ENCODE data around the gene RANBP1.

Gene RANBP1

DNA sequence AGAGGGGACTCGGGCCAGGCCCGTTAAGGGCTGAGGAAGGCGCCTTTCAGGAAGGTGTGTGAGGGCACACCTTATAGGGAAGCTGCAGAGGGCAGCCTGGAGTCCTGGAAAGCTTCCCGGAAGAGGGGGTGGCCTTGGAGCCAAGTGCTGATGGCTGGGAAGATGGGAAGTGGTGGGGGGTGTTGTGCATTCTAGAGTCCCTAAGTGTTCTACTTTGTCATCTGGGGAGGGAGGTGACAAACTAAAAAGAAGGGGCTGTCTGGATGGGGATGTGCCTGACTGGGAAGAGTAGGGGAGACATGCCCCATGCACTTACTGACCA, 22.5 kb downstream of the RANBP1 start:
- DNase-seq (ENCODE audit: low read depth) = no peak

DNA sequence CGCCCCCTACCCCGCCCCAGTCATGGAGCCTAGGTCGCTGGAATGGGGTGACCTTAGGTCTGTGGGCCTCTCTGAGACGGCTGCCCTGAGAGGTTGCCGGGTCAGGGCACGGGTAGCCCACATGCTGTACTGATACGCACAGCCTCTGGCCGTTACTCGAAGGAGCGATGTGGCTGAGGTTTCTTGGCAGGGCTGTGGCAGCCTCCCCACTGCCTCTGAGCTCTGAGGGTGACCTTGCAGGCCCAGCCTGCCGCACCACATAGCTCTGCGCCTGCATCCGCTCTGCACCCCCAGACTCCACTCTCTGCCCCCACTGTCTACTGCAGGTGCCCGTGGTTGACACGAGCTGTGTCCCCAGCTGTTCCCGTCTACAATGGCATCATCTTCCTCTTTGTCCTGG, 23.0 kb downstream of the RANBP1 start:
- DNase-seq (ENCODE audit: low read depth) = no peak

DNA sequence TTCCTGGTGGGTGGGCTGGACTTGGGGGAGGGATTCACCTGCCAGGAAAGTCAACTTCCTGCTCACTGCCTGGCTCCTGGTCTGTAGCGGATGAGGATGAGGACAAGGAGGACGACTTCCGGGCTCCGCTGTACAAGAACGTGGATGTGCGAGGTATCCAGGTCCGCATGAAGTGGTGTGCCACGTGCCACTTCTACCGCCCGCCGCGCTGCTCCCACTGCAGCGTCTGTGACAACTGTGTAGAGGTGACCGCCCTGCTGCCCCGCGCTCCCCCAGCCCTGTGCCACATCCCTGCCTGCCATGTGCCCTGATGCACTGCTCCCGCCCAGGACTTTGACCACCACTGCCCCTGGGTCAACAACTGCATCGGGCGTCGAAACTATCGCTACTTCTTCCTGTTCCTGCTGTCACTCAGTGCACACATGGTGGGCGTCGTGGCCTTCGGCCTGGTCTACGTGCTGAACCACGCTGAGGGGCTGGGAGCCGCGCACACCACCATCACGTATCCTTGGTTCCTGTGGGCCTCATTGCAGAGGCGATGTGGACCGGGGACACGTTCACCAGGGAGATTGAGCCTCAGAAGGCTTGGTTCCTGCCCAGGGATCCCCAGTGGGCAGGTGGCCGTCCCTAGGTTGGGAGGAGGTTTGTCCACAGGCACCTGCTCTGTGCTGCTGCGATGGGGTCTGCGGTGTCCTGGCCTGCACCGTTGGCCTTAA, 23.6 kb downstream of the RANBP1 start:
- no peak for DNase-seq (ENCODE audit: low read depth)

DNA sequence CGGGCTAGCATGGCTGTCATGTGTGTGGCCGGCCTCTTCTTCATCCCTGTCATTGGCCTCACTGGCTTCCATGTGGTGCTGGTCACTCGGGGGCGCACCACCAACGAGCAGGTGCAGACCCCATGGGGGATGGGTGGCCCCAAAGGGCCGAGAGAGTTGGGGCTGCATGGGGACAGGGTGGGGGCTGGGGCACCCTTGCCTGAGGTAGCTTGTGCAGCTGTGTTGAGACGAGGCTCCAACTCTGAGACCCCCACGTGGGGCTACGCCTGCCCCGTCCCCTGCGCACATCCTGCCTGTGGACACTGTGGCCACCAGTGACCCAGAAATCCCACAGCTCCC, 24.2 kb downstream of the RANBP1 start:
- no peak for DNase-seq (ENCODE audit: low read depth)

DNA sequence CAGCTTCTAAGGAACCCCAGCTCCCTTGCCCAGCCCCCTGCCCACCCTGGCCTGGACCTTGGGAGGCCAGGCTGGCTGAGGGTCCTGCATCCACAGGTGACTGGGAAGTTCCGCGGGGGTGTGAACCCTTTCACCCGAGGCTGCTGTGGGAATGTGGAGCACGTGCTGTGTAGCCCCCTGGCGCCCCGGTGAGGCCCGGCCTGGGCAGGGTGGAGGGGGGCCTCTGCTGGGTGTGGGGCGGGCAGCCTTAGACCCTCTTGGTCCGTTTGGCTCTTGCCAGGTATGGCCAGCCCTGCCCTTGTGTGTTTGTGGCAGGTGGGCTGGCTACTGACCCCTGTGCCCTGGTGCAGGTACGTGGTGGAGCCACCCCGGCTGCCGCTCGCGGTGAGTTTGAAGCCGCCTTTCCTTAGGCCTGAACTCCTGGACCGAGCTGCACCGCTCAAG, 24.6 kb downstream of the RANBP1 start:
- no peak for DNase-seq (ENCODE audit: low read depth)

DNA sequence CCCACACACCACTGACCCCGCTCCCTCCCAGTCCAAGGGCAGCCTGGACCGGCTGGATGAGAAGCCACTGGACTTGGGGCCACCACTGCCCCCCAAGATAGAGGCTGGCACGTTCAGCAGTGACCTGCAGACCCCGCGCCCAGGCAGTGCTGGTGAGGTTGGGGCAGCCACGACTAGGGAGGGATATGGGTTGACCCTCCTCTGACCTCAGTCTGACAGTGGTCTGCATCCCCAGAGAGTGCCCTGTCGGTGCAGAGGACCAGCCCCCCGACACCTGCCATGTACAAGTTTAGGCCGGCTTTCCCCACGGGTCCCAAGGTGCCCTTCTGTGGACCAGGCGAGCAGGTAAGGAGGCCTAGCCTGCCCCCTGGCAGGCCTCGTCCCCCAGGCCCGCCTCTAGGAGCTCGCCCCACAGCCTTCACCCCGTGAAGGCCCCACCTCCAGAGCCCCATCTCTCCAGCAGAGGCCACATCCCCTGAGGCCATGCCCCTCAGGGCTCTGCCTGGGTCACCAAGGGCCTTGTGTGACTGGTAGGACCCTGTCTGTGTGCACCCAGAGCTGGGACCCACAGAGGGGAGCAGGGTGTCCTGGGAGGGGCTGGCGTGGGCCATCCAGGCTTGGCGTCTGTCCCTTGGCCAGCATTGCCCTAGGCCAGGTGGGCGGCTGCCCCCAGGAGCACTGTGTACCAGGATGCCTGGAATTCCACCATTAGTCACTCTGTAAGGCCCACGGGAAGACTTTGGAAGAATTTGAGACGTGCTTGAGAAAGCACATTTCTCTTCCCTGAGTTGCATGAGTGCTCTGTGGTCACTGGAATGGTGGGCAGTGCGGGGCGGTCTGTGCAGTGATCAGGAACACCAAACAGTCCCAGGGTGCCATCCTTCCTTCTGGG, 25.5 kb downstream of the RANBP1 start:
- DNase-seq (ENCODE audit: low read depth) = no peak

DNA sequence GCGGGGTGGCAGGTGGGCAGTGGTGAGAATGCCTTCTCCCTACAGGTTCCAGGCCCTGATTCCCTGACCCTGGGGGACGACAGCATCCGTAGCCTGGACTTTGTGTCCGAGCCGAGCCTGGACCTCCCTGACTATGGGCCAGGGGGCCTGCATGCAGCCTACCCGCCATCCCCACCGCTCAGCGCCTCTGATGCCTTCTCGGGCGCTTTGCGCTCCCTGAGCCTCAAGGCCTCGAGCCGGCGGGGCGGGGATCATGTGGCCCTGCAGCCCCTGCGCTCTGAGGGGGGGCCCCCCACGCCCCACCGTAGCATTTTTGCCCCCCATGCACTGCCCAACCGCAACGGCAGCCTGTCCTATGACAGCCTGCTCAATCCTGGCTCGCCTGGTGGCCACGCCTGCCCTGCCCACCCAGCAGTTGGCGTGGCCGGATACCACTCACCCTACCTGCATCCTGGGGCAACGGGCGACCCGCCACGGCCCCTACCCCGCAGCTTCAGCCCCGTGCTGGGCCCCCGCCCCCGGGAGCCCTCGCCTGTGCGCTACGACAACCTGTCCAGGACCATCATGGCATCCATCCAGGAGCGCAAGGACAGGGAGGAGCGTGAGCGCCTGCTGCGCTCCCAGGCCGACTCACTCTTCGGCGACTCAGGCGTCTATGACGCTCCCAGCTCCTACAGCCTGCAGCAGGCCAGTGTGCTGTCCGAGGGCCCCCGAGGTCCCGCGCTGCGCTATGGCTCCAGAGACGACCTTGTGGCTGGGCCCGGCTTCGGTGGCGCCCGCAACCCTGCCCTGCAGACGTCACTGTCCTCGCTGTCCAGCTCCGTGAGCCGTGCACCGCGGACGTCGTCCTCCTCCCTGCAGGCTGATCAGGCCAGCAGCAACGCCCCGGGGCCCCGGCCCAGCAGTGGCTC, 27.1 kb downstream of the RANBP1 start:
- DNase-seq (ENCODE audit: low read depth) = no peak

DNA sequence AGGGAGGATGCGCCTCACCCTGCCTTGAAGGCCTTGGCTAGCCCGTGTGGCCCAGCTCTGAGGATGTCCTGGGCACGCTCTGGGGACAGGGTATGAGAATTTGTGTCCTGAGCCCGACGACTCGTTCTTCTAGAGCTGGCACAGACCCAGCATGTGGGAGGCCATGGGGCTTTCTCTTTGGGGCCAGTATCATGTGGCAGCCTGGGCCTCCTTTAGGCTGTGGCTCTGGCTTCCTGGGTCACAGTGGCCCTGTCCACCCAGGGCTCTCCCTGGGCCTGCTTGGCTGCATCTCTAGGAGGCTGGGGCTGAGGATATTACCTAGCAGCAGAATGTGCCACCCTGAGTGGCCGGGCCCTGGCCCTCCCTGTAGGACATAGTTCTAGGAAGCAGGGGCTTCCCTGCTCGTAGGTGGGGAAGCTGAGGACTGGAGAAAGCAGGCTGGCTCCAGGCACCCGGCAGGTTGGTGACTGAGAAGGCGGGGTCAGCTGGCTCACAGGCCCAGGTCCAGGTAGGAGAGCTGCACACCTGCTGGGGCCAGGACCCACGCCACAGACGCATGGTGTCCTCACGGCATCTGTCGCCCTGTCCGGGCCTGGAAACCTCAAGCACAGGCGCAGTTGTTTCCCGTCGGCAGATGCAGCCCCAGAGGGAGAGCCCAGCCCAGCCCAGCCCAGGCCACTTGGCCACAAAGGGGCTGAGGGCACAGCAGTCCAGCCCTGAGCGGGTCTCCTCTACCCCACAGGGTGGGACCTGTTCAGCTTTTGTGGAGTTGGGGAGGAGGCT, 28.2 kb downstream of the RANBP1 start:
- no peak for DNase-seq (ENCODE audit: low read depth)

DNA sequence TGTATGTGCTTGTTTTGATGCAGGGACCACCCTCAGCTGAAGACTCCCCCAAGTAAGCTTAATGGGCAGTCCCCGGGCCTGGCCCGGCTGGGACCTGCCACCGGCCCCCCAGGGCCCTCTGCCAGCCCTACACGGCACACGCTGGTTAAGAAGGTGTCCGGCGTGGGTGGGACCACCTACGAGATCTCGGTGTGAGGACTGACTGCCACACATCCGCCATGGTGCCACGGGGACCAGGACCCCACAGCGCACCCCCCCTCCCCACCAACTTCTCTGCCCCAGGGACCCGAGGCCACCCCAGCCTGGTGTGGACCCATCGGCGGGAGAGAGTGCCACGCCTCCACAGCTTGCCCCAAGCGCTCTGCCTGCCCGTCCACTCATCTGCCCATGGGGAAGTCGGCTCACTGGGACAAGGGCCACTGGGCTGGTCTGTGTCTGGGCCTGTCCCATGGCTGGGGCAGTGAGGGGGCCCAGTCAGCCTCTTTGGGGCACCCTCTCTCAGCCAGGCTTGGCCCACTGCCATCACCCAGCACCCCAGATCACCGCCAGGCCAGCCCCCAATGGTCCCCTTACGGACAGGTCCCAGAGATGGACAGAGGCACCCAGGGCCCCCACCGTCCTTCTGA, 29.4 kb downstream of the RANBP1 start:
- no peak for DNase-seq (ENCODE audit: low read depth)

DNA sequence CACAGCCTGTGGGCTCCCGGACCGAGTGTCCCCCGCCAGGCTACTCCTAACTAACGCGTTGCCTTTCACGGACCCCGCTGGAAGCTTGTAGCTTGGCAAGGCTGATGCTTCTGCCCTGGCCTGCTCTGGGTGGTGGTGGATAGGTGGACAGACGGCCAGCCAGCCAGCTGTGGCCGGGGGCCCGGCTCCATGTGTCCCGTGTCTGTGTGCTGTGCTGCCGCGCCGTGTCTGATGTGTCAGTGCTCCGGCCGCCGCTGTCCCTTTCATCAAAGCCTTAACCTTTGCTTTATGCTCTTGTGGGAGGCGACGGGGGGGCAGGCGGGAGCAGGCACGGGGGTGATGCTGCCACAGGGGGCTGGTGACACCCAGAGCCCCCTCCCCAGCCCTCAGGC, 29.9 kb downstream of the RANBP1 start:
- DNase-seq (ENCODE audit: low read depth) = no peak

DNA sequence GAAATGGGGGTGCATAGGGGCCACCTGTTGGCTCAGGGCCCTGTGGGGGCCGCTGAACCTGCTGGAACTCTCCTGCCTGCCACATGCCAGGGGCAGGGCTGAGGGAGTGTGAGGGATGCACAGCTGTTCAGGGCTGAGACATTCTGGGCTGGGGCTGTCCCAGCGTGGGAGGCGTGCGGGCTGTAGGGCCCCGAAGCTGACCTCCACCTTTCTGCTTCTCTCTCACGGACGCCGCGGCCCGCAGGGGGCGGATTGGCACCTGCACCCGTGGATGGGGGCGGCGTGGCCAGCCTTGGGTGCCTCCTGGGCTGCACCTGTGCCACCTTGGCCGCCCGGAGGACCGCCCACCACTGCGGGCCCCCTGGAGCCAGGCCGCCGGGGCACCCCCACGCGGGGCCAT, 30.9 kb downstream of the RANBP1 start:
- no peak for DNase-seq (ENCODE audit: low read depth)

DNA sequence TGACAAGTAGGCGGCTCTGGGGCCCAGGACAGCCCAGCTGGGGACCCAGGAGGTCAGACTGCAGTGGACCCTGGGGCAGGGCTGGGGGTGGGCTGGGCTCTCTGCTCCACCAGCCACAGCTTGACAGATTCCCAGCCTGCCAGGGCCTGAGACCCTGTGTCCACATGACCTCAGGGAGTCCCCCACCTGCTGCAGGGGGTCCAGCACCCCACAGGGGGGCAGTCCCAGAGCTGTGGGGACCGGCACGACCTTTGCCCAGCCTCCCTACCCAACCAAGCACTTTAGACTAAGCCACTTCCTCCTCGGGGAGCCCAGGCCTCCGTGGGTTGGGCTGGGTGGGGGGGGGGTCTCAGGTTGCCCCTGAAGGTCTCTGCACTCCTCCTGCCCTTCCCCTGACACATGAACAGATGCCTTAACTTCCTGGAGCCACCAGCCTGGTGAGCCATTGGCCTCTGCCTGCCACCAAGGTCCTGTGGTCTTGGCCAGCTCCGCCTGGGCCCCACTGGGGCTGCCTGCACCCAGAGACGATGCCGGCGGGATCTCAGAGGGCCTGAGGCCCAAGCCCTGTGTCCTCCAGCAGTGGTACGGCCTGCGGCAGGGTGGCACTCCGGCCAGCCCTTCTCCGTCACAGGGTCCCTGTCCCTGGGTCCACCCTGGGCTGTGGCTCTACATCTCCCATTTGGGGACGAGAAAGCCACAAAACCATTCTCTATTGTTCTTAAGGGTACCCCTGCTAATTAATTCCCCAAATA, 31.5 kb downstream of the RANBP1 start:
- no peak for DNase-seq (ENCODE audit: low read depth)

DNA sequence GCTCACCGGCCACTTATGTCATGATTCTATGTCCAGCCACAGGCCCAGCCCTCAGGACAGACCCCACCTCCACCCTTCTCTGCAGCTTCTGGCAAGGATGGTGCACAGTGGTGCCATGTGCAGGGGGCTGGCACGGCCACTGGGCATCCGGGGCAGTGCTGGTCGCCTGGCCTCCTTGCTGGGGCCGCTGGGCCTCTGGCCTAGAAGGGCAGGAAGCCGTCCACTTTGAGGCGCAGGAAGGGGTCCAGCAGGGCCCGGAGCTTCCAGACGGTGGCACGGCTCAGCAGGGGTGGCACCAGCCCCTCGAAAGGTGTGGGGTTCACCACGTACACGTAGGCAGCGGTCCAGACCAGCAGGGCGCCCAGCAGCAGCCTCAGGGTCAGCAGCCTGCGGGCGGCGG, 32.5 kb downstream of the RANBP1 start:
- DNase-seq (ENCODE audit: low read depth) = no peak

DNA sequence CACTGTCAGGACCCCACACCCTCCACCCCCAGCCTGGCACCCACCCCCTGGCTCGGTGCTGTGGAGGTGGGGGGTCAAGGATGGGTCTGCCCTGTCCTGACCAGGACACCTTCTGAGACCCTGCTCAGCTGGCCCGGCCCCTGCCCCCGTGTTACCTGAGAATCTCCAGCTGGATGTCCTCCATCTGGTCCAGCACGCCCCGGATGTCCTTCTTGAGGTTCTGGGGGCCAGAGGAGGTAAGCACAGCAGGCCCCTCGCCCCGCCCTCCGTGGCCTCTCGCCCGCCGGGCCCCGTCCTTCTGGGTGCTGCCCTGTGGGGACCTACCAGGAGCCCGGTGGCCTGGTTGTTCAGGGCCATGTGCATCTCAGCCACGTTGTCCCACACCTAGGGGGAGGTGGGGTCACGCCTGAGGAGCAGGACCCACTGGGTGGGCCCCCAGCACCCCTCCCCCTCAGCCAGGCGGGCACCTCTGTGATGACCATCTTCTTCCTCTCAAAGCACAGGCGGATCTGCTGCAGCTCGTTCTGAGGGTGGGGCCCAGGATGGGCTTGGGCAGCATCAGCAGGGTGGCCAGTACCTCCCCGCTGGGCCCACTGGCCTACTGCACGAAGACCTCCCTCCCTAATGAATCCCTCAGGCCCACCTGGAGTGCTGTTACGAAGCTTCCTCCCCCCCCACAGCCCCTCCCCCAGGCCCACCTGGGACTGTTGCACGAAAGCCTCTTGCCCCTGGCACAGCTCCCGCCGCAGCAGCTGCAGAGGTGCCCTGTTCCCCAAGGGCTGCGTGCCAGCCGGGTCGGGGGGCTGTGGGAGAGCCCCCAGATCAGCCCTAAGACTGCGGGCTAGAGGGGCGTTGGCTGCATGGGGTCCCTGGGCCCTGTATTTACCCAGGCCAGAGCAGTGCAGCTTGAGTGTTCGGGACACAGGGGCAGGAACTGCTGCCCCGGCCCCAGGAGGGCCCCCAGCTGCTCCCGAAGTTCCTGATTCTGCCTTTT, 33.6 kb downstream of the RANBP1 start:
- DNase-seq (ENCODE audit: low read depth) = no peak

DNA sequence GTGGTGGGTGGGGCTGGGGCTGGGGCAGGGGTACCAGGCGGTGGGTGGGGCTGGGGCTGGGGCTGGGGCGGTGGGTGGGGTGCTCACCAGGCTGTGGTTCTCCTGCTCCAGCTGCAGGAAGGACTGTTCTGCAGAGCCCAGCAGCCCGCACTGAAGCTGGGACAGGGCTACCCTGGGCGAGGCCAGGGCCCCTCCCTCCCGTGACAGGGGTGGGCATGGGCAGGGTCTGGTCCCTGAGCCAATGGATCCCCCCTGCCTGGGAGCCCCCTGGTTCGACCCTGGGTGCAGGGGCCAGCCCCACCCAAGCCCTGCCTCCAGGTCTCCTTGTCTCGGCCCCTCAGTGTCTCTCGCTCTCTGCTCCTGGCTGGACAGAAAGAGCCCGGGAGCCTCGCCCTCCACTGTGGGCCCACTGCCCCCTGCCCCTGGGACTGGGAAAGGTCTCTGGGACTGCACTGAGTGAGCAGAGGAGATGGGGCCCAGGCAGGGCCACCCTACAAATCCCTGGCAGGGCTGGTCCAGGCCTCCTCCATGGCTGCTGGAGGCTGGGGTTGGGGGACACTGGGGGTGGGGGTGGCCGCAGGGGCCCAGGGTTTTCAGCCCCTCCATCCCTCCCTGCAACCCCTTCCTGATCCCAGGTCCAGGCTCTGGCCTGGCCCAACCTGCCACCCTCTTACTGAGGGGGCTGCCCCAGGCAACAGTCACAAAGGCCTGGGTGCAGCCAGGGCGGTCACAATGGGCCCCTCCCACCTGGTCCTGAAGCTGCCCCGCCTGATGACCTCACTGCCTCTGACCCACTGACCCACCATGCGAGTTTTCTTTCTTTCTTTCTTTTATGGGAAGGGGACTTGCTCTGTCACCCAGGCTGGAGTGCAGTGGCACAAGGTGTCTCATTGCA, 34.7 kb downstream of the RANBP1 start, which contains the start of gene CCDC188:
CCDC188 (minus strand) TSS at position 675 of the 895 bp plus-strand sequence; CDS start at position 606, 69 bp downstream.
- DNase-seq (ENCODE audit: low read depth) = no peak

DNA sequence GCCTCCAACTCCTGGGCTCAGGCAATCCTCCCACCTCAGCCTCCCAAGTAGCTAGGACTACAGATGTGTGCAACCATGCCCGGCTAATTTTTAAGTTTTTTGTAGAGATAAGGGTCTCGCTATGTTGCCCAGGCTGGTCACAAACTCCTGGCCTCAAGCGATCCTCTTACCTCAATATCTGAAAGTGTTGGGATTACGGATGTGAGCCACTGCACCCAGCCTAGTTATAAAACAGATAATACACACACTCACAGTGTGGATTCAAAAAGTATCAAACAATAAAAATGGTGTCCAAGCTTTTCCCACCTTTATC, 35.3 kb downstream of the RANBP1 start:
- no peak for DNase-seq (ENCODE audit: low read depth)

DNA sequence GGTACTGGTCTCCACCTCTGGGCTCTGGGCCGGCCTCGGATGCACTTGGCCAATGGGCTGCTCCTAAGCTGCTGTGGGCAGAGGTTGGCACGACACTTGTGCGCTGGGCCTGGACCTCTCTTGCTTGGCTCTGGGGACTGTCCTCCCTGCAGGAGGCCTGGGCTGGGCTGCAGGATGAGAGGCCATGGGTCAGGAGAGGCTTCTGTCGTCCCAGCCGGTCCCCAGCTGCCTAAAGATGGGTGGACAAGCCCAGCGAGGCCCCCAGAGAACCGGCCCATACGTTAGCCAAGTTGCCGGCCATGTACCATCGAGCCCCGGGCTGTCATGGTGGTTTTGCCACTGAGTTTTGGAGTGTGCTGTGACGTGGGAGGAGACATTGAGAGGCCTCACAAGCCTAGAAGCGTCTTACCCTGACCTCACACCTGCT, 36.6 kb downstream of the RANBP1 start:
- DNase-seq (ENCODE audit: low read depth) = no peak

DNA sequence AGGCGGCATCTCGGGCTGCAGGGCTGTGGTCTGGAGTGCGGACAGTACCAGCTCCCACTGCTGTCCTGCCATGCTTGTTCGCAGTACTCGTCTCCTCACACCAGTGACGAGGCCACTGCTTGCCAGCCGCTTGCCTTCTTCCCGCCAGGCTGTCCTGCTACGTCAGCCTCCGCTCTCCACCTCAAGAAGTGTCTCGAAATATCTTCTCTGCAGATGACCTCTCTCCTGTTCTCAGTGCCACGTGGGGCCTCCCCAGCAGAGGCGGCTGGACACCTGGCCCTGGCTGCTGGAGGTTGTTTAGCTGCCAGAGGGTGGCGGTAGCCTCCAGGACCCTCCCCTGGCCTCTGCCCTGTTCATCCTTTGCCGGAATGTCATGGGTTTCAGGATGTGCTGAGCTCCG, 38.0 kb downstream of the RANBP1 start:
- no peak for DNase-seq (ENCODE audit: low read depth)
